H1 (cell line): ENCODE data around the gene CDH12. TPM values are rescaled to one million over a fixed set of nuclear protein-coding genes. Genes with fewer than 3 reads are reported as not detected.

ENCODE experiments used
- EZH2 ChIP-seq: fragments of 200-600 bp; sonication (generic); IDR thresholded peaks from 2 replicates; pipeline ENCODE4 v1.7.1; 2012; ENCODE audit warnings: low read depth, mild to moderate bottlenecking, moderate library complexity, low read length, inconsistent platforms; ENCODE audit not compliant: severe bottlenecking
- SAP30 ChIP-seq: fragments of 300-600 bp; sonication (generic); IDR thresholded peaks from 2 replicates; pipeline ENCODE4 v1.7.1; 2012; ENCODE audit warnings: low read length, moderate library complexity, mild to moderate bottlenecking, inconsistent platforms; ENCODE audit not compliant: insufficient read depth, insufficient replicate concordance
- SP1 ChIP-seq: IDR thresholded peaks from 2 replicates; pipeline ENCODE4 v1.6.1; 2011; ENCODE audit warnings: low read depth, low read length
- TAF1 ChIP-seq: IDR thresholded peaks from 2 replicates; pipeline ENCODE4 v1.6.1; 2011; ENCODE audit warnings: mild to moderate bottlenecking, low read depth, low read length
- polyA plus RNA-seq, 7 experiments: library from polyadenylated mRNA; depleted of rRNA in 3 of 7; stranded (reverse) in 5 of 7; unstranded in 2 of 7; fragments of >200 nt in 5 of 7; fragments of 200-250 nt in 2 of 7; gene quantifications; 1 replicate in 5 of 7; 2 replicates in 1 of 7; 4 replicates in 1 of 7; pipeline versions ENCODE4 v1.2.1 to v1.2.3, GENCODE V29; 2011 to 2013; ENCODE audit warnings: missing spikeins in 2 of 7, mixed read lengths in 2 of 7
- total RNA-seq: library from RNA; stranded (reverse); fragmentation: NEBNext Ultra II Directional; extraction: Animal tissue kit (Norgen Biotek cat#: 25700); gene quantifications from 2 replicates; pipeline ENCODE4 v1.2.1, GENCODE V29; 2021

The CDH12 gene
- total and polyA plus RNA-seq, 2 of the 8 experiments (the other 6 are each of a cell fraction or from before 2014, with no cell fraction given), result 0.03 TPM; not detected in 1

DNA sequence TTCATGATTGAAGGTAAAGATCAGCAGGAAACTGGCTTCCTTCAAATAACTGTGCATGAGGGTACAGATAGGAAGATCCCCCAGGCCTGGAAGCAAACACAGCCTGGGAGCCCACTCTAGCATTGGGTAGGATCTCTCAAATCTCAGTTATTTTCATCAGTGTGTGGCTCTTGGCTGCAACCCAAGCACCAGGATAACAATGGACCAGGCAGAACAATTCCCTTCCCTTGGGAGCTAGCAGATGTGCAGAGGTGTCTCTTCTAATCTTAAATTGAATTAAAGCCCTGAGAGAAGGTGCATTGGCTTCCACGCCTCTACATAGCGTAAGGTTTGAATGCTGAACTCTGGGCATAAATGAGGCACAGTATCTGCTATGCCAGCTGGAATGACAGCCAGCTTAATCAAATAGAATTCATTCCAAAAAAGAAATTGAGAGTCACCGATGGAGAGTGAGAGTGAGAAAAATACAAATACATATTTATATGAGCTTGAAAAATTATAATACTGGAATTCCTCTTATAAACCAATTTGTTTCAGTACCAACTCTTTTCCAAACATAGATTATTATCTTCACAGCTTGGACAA lies 957.3 kb downstream of the CDH12 start (continued):
- TF ChIP-seq SP1 (no peak), SAP30 (no peak), TAF1 (no peak), EZH2 (no peak)
